DMS 273 (cell line): ENCODE data around the gene CAPN8.

Experiments
- DNase-seq: peaks from one replicate; lab custom pipeline; 2025; ENCODE audit not compliant: unreplicated experiment; lab: John Stamatoyannopoulos, UW

CAPN8 gene

DNA sequence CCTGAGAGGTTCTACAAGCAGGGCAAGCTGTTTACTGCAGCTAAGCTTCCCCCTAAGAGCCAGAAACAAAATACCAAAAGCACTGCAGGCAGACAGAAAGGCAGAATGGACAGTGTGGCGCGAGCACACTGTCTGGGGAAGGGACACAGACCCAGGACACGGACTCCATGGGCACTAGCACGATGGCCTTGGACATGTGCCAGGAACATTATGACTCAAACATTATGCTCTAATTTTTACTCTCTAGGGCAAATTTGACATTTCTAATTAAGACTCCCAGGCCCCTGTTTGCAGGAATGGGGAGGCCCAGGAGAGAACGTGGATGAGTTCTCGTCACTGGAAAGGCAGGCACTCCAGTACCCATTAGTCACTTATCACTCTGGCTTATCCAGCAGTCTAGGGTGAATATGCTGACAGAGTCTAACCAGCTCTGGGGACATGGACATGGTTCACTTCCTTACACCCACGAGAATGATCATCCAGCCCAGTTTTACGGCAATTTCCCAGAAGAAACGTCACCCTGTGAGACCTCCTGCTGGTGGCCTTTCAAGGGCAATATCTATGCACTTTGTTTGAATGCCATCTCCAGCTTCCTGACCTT is 45.1 kb downstream of the CAPN8 start:
- no peak for DNase-seq

DNA sequence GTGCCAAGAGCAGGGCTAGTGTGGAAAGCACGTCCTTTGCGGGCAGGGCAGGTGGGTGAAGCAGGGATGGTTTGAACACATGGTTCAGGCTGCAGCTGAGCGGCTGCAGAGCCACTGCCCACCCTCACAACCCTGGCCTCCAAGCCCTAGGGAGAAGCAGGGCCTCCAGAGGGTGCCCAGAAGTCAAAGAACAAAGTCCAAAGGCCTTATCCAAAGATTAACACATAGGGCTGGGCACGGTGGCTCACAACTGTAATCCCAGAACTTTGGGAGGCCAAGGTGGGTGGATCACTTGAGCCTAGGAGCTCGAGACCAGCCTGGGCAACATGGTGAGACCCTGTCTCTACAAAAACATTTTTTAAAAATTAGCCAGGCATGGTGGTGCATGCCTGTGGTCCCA is 46.8 kb downstream of the CAPN8 start:
- no peak for DNase-seq

GRCh38 chr1:223617323-223618070 is 48.0 kb downstream of the CAPN8 start:
- peak; percentile 50 for DNase-seq

DNA sequence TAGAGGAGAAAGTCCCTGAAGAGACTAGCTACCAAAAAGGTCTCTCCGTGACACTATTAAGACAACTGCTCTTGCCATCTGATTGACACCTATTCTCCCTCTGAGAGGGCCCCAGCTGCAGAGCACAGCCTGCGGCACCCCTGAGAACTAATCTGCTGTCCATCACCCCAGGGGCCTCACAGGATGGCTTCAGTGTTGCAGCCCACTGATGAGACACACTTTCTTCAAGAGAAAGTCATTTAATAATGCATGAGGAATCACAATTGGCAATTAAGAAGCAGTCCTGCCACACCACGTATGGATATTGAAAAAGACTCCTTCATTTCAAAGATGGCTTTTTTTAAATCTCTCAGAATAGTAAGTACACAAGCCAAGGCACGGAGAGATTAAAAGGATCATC is 48.9 kb downstream of the CAPN8 start:
- no peak for DNase-seq

GRCh38 chr1:223611936-223612335 is 53.6 kb downstream of the CAPN8 start:
- no peak for DNase-seq

DNA sequence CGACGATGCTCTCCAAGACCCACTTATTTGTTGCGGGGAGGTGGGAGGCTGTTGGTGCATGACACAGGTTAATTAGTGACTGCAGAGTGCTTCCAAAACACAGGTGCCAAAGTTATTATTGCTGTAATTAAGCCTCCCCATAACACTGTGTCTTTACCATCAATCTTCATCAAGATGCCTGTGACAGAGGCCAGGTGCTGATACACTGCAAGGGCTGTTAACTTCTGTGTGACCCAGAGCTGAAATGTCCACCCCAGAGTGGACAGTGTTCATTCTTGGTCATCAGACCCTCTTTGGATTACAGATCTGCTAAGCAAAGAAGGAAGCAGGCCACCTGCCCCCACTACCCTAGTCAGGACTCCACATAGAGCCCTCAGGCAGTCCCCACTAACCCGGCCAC is 55.5 kb downstream of the CAPN8 start:
- DNase-seq, result no peak

GRCh38 chr1:223609066-223609465 is 56.4 kb downstream of the CAPN8 start:
- DNase-seq, result no peak

- DNase-seq, result no peak
Observed at GRCh38 chr1:223558512-223558911, 107.0 kb downstream of the CAPN8 start.

- no peak for DNase-seq
Observed at GRCh38 chr1:223557130-223557475, 108.4 kb downstream of the CAPN8 start.

DNA sequence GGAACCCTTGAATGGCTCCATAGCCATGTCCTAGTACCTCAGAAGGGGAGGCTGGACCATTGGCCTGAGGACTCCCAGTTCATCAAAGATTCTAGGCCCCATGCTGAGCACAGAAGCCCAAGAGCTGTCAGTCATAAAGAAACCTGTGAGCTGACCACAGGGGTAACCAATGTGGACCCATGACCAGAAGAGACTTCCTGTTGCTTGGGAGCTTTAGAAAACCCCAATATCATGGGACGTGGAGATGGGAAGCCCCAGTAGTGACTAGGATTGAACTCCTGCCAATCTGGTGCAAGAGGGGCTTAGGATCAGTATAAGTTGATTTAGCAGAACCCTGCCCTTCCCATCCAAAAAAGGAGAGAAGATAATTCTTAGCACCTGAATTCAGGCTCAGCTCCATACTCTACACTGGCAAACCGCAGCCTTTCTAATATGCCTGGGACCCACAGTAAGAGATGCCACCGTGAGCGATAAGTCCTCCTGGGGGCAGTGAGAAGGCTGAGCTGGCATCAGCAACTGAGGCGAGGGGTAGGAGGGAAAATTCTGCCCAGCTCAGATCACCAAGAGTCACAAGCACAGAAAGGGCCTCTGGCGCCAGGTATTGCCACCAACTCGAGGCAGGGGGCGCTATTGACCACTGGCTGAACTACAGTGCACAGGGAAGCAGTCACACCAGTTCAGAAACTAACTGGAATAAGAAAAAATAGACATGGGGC is 108.9 kb downstream of the CAPN8 start:
- DNase-seq, result peak; percentile 46

DNA sequence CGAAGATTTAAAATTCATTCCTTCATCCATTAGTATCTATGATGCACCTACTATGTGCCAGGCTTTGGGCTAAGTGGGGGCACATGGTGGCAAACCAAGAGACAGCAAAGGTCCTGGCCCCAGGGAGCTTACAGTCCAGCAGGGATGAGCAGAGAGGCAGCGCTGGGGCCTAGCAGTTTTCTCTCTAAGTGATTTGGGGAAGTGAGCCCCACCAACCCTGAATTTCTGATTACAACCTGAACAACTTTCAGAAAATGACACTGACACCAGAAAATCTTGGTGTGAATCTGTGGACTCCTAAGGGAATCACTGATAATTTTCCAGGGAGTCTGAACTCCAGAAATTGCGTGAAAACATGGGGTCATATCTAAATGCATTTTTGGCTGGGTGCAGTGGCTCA is 111.5 kb downstream of the CAPN8 start:
- DNase-seq, result no peak

- DNase-seq, result no peak
Observed at GRCh38 chr1:223551610-223552009, 113.9 kb downstream of the CAPN8 start.

- no peak for DNase-seq
Observed at GRCh38 chr1:223549740-223550139, 115.8 kb downstream of the CAPN8 start.

DNA sequence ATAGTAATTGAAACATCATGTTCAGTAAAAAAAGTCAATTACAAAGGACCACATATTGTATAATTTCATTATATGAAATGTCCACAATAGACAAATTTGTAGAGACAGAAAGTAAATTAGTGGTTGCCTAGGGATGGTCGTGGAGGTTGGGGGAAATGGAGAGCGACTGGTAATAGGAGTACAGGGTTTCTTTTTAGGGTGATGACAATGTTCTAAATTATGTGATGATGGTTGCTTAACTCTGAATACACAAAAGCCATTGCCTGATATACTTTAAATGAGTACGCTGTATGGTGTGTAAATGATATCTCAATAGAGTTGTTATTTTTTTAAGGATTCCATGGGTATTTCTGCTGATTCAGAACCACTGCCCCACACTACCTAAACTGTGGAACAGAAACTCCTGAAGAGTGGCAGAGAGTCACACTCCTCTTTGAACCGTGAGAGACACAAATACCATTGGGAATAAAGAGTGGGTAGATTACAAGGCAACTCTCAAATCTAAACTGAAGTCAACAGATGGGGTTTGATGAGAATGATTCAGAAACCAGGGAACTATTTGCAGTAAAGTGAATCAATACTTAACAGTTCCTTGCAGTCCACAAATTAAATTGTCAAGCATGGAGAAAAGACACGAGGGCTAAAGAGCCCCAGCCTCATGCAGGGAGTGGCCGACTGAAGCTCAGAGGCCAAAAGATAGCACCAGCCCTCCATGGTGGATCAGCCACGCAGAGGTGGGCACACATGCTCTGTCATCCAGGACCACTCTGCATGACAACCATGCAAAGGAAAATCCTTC is 118.0 kb downstream of the CAPN8 start:
- no peak for DNase-seq

DNA sequence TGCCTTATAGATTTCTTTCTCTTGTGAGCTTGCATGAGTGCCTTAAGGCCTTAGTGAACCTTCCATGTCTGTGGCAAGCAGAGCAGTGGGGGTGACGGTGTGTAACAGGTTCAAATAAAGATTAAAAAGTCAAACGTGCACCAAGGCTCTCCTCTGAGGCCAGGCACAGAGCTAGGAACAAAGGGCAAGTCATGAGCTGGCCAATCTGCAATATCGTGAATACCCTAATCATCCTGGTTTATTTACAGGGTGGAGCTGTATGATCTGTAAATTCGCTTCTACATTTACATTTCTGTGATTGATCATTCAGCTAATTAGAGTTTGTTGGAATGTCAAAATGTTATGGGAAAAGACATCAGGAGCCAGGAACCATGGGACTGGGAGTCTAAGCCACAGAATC is 120.2 kb downstream of the CAPN8 start:
- DNase-seq, result no peak

DNA sequence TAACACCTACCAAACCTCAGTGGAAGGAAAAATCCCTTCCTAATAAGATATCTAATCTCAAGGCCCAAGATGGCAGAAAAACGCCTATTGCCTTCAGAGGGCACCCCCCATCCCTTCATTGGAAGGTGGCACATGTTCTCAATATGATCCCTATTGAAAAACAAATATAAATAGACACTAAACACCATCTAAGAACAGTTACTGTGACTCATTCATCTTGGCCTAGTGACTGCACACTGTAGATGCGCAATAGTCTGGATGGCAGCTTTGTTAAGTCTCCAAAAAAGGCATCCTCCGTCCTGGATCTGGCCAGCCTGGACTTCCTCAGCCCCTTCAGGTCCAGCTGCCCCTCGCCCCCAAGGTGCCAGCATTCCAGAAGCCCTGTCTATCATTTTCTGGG is 121.9 kb downstream of the CAPN8 start:
- DNase-seq, result no peak

- no peak for DNase-seq
Observed at GRCh38 chr1:223542831-223543230, 122.7 kb downstream of the CAPN8 start.

- DNase-seq, result no peak
Observed at GRCh38 chr1:223540485-223541106, 124.9 kb downstream of the CAPN8 start.

DNA sequence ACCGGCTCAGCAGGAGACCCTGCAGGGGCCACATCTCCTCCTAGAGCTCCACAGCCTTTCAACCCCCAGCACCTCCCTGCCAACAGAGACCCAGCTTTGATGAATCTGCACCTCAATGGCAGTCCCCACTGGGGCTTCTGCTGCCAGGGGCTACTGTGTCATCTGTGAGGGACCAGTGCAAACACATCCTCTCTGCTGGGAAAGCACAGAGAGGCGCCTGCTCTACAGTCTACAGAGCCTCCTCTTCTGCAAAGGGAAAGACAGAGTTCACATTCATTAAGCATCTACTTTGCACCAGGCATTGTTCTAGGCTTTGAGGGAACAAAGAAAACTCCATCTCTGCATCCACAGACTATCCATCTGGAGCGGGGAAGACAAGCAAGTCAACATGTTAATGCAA is 125.8 kb downstream of the CAPN8 start:
- no peak for DNase-seq

- DNase-seq, result peak; percentile 80
Observed at GRCh38 chr1:223538981-223539380, 126.5 kb downstream of the CAPN8 start.

DNA sequence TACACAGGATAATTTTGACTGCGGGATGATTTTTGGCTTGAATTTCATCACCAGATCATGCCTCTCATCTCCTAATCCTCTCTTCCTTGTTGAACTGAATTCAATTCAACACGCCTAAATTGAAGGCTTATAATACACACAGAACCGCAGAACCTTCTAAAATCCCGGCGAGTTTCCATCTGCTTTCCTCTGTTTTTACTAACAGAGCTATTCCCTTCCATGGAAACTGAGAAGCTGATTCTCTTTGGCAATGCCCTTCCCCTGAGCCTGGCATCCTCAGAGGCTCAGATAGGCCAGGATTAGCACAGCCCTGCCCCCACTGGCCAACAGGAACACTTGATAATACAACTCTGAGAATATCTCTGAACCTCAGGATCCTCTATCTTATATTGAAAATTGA is 130.2 kb downstream of the CAPN8 start:
- no peak for DNase-seq
